ENCODE measurements around the gene CABLES1.
A peak's percentile ranks its signal among the peaks of the same experiment; 100 is the strongest.
"Not testable (repeated sequence)": the region's sequence is repeated elsewhere in the genome, so short reads cannot be mapped to it uniquely, and the experiment has no call there.

The CABLES1 gene, protein sequence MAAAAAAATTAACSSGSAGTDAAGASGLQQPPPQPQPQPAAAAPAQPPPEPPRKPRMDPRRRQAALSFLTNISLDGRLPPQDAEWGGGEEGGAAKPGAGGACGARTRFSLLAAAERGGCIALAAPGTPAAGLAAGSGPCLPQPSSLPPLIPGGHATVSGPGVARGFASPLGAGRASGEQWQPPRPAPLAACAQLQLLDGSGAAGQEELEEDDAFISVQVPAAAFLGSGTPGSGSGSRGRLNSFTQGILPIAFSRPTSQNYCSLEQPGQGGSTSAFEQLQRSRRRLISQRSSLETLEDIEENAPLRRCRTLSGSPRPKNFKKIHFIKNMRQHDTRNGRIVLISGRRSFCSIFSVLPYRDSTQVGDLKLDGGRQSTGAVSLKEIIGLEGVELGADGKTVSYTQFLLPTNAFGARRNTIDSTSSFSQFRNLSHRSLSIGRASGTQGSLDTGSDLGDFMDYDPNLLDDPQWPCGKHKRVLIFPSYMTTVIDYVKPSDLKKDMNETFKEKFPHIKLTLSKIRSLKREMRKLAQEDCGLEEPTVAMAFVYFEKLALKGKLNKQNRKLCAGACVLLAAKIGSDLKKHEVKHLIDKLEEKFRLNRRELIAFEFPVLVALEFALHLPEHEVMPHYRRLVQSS

DNA sequence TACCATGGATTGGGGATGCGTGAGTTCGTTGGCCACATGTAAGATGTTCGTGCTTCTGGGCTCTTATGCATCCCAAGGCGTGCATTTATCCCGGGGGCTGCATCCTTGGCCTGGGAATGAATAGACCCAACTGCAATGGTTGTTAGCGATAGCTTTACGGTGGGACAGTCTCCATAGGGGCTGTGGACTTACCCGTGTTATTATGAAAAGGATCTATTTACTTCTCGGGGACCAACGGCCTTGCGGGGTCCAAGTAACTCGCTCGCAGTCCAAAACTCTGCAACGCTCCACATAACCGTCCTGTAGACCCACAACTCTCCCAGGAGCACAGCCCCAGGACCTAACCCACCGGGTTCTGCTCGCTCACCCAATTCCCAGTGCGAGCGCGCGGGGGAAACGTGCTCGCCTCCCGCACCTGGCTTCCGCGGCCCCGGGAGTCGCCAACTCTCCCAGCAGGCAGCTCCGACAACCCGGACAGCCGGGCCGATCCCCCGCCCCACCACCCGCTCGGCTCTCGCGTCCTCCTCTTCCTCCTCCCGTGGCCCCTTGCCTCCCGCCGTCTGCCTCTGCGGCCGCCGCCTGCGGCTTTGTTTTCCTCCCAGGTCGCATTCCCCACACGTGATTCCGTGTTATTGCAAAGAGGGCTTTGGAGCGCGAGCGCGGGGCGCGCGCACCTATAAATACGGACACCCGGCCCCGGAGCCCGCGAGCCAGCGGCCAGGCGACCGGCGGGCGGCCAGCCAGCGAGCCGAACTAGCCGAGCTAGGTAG, at the start of gene CABLES1:
TSS of gene CABLES1 (plus strand) at position 706 of the 770 bp plus-strand sequence. CDS start 278 bp downstream, outside the sequence.
- DNase-seq, result peak; percentile 86

DNA sequence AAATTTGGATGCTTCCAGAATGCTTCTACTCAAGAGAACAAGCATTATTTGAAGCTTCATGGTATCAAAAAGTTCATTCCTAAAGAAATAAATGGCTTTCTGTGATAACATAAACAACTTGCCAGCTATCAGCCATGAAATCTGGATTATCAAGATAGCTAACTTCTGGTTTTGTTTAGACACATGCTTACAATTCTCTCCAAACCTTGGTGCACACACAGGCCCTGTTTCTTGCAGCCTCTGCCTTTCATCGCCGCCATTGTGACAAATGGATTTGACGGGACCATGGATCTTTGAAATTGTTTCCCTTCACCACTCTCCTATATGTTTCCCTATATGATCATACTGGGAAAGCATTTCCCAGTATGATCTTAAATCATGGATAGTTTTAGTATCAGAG, 47.9 kb upstream of the CABLES1 start:
- no peak for DNase-seq

DNA sequence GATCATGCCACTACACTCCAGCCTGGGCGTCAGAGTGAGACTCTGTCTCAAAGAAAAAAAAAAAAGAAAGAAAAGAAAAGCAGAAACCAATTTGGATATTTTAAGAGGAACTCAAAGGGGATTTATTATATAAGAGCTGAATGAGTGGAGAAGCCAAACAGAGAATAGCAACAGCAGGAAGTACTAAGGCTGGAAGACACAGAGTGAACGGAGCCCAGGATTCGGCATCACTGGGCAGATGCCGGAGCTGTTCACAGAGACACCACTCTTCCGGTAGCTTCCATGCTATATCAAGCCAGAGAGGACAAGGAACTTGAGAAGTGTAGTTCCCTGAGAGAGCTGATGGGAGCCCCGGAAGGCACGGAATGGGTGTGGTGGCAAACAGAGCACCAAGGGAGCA, 47.0 kb upstream of the CABLES1 start:
- no peak for DNase-seq

DNA sequence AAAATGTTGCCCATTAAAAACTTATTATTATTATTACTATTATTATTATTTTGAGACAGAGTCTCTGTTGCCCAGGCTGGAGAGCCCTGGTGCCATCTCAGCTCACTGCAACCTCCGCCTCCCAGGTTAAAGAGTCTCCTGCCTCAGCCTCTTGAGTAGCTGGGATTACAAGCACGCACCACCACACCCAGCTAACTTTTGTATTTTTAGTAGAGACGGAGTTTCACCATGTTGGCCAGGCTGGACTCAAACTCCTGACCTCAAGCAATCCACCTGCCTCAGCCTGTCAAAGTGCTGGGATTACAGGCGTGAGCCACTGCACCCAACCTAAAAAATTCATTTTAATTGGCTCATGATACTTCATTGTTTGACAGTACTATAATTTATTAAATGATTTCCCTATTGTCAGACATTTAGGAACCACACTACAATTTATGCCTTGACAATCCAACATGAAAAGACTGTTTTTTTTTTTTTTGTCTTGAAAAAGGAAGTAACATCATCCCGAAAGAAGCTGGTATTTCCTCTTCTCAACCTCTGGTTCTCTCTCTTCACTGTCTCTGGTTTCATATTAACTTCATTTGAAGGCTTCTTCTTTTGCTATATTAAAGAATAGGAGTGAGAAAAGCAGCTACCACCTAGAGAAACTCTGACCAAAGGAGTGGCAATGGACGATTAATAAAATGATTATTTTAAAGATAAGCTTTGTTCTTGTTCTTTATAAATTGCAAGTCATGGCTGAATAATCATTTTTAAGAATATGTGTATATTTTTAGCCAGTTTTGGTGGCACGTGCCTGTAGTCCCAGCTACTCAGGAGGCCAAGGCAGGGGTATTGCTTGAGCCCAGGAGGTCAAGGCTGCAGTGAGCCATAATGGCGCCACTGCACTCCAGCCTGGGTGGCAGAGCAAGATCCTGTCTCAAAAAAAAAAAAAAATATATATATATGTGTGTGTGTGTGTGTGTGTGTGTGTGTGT, 44.0 kb upstream of the CABLES1 start:
- DNase-seq, result not testable (repeated sequence)

DNA sequence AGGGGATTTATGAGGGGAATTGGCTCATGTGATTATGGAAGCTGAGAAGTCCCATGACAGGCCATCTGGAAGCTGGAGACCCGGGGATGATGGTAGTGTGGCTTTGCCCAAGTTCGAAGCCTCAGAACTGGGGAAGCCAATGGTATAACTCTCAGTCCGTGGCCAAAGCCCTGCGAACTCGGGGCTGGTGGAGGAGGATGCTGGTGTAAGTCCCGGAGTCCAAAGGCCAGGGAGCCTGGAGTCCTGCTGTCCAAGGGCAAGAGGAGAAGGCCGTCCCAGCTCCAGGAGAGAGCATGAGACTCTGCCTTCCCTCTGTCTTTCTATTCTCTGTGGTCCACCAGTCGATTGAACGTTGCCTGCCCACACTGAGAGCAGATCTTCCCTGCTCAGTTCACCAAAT, 43.2 kb upstream of the CABLES1 start:
- DNase-seq, result no peak

DNA sequence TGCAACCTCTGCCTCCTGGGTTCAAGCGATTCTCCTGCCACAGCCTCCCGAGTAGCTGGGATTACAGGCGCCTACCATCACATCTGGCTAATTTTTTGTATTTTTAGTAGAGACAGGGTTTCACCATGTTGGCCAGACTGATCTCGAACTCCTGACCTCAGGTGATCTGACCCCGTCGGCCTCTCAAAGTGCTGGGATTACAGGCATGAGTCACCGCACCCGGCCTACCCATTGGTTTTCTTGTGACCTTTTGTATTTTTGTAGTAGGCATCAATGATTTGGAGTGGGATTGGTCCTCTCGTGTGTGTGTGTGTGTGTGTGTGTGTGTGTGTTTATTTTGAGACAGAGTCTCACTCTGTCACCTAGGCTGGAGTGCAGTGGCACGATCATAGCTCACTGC, 42.2 kb upstream of the CABLES1 start:
- not testable (repeated sequence) for DNase-seq

DNA sequence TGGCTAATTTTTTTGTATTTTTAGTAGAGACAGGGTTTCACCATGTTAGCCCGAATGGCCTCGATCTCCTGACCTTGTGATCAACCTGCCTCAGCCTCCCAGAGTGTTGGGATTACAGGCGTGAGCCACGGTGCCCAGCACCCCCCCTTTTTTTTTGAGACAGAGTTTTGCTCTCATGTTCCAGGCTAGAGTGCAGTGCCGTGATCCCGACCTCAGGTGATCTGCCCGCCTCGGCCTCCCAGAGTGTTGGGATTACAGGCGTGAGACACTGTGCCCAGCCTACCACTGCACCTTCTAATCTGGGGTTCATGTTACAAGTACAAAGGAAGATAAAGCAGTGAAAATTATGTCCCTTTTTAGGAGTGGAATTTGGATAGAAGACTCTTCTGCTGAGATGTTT, 41.5 kb upstream of the CABLES1 start:
- DNase-seq, result no peak

DNA sequence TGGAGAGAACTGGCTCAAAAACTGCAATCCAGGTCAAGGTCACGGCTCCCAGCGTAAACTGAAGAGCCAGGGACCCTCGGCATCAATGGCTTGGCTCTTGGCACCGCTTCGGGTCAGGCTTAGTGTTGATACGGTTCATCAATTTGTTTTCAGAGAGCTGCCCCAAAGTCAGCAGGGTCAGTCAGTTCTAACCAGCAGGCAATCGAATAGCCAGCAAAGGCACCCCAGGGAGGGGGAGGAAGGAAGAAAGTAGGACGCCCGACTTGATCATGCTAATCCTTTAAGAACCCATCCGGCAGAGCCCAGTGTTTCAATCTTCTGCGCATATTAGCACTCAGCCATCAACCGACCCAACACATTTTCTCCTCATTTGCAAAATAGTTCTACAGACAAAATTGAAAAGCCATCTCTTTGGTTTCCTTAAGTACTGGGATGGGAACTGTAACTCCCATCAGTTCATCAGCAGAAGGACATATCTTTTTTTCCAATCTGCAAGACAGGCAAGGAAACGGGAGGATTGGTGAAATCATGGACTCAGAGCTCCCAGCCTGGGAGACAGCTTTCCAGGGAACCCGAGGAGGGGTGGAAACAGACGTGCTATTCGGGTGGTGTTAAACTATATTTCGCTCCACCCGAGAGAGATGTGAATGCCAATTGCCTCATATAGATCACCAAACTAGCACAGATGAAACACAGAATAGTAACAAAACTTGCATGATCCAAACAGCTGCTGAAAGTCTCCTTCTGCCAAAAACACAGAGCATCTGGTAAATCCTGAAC, 40.7 kb upstream of the CABLES1 start:
- DNase-seq, result no peak

DNA sequence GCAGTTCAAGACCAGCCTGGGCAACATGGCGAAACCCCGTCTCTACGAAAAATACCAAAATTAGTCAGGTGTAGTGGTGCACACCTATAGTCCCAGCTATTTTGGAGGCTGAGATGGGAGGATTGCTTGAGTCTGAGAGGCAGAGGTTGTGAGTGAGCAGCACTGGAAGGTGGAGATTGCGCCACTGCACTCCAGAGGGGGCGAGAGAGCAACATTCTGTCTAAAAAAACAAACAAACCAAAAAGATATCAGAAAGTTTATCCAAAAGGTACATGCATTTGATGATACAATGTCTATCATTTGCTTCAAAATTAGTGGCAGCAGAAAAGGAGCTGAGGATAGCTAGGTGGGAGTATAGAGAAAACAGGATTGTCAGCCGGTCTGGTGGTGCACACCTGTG, 39.8 kb upstream of the CABLES1 start:
- no peak for DNase-seq

DNA sequence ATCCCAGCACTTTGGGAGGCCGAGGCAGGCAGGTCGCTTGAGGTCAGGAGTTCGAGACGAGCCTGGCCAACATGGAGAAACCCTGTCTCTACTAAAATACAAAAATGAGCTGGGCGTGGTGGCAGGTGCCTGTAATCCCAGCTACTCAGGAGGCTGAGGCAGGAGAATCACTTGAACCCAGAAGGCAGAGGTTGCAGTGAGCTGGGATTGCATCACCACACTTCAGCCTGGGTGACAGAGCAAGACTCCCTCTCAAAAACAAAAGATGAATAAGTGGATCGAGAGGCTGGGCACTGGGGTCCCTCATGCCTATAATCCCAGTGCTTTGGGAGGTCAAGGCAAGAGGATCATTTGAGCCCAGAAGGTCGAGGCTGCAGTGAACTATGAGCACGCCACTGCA, 38.3 kb upstream of the CABLES1 start:
- not testable (repeated sequence) for DNase-seq

DNA sequence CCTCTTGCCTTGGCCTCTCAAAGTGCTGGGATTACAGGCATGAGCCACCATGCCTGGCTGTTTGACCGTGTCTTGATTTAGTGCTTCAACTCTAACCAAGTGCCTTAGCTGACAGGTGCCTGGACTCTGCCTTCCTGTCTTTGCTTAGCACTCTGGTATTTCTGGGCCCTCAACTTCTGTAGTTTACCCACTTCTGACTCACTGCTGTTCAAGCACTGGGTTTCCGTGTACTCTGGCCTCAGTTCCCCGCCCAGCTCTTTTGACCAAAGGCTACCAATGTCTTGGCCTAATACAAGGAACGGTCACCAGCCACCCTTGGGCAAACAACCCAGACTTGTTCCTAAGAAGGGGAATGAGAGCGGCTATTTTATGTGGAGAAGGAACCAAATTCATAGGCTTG, 35.7 kb upstream of the CABLES1 start:
- DNase-seq, result peak; percentile 79

DNA sequence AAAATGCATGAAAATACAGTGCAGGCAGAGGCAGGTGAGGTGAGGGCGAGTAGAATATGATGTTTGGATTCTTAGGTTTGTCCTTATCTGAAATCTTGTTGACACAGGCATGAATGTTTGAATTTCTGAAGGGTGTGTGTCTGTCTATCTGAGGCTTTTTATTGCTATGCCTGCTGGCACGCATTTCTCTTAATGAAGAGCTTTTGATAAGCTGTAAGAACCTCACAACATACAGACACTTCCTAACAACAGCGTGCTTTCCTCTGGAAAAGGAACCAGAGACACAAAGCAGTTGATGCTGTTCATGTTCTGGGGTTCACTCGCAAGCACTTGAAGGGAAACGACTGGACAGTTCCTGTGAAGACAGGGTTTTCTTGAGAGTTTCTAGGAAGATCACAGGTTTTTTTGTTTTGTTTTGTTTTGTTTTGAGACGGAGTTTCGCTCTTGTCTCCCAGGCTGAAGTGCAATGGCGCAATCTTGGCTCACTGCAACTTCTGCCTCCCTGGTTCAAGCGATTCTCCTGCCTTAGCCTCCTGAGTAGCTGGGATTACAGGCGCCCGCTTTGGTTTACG, 33.3 kb upstream of the CABLES1 start:
- DNase-seq, result peak; percentile 53

DNA sequence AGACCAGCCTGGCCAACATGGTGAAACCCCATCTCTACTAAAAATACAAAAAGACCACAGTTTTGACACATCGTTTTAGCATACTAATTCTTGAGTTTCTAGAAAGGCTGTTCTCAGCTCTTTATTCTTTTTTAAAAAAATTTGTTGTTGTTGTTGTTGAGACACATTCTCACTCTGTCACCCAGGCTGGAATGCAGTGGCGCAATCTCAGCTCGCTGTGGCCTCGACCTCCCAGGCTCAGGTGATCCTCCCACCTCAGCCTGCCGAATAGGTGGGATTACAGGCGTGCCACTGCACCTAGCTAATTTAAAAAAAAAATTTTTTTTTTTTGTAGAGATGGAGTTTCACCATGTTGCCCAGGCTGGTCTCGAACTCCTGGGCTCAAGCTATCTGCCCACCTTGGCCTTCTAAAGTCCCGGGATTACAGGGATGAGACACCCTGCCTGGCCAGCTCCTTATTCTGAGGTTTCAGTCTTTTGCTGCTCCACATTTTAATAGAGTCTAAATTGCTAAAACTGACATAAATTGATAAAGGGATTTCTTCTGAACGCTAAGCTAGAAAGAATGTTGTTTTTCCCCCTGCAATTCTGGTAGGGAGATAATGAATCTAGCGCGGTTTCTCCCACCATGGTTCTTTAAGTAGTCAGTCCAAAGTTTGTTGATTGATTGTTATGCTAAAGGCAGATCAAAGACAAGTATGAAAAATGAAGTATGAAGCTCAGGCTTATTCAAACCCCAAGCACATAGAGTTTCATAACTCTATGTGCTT, 32.6 kb upstream of the CABLES1 start:
- DNase-seq, result no peak

DNA sequence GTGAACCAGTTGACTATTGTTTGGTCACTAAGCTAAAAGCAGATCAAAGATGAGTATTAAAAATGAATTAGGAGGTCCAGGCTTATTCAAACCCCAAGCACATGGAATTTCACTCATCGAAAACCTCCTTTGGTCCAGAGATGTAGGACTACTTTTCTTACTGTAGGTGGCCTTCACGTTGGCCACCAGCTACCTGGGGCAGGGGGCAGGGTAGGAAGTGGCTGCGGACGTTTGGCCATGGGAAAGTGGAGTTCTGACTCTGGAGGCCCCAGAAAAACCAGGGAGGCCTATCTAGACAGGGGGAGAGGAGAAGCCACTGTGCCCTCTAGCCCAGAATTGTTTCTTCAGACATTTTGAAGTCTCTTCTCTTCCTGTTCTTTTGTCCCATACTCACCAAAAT, 31.8 kb upstream of the CABLES1 start:
- DNase-seq, result no peak

DNA sequence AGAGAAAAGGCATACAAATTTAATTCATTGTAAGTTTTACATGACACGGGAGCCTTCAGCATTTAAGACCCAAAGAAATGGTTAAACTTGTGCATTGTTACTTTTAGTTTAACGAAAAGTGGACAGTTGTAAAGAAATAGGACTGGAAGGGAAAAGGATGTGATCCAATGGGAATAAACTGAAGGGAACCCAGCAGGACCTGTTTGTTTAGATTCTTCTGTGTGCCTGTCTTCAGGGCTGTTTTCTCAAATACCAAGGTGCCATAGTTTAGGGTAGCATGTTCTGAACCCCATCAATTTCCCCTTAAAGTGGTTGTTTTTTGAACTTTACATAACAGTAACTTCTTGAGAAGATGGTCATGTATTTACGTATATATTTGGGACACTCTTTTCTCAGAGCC, 30.3 kb upstream of the CABLES1 start:
- no peak for DNase-seq

DNA sequence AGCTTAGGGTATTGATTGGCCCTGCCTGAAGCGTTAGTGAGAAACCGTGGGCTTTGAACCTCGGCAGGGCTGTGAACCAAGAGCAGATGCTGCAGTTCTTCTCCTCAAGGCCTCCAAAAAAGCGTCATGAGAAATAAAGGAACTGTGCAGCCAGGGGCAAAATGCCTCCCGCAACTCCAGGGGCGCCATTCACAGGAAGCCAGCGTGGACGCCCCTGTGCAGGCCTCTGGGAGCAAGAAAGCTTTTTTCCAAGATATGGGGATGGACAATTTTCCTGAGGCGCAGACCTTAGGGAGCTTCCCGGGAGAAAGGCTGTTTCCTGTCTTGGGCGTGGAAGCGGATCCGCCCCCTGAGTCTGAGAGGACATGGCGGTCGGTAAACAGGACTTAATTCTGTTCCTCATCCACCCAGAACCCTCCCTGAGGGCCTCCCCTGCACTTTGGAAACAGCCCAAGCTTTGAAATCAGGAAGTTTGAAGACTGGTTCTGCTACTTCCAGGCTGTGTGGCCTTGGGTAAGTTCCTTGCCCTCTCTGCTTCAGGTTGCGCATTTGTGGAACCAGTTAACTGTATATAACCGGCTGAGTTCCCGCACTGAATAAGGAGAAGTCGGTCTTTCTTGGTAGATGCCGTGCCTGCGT, 29.6 kb upstream of the CABLES1 start:
- DNase-seq, result no peak

DNA sequence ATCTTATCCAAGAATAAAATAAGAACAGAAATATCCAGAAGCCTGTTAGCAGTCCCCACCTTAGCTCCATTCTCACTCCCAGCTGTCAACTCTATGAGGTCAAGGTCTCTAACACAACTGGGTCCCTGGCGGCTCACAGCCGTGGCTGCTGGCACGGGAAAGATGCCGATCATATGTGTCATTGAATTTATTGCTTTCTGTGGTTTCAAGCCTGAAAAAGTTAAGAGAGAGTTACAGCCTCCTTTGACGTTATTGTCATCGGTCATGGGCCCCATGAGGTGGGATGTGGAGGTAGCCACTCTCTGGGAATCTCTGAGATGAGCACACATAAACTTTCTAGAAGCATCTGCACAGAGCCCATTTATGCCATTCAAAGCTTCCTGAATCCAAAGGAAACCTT, 28.7 kb upstream of the CABLES1 start:
- peak; percentile 29 for DNase-seq

DNA sequence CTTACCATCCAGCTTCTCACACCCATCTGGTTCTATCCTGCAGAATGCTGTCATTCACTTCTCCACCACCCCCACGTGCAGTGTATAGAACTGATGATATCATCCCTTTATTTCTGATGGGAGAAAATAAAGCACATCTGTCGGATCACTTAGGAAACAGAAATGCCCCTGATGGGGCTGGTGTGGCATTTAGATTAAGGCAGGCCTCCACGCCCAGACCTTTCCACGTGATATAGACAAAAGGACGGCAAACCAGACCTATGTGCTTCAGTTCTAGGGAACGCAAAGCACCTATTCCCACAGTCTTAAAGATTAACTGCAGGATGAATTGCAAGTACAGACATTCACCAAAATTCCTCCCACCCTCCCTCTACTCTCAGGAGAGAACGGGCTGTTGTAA, 27.6 kb upstream of the CABLES1 start:
- no peak for DNase-seq

DNA sequence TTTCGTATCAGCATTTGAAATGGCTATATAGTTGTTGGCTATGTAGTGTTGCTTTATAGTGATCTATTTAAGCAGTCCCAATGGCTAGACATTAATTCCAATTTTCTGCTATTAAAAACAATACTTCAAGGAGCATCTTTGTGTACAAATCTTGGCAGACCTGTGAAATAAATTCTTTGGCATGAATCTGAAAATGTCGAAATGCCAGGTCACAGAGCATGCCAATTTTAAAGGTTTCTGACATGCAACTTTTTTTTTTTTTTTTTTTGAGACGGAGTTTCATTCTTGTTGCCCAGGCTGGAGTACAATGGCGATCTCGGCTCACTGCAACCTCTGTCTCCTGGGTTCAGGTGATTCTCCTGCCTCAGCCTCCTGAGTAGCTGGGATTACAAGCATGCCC, 26.8 kb upstream of the CABLES1 start:
- no peak for DNase-seq

DNA sequence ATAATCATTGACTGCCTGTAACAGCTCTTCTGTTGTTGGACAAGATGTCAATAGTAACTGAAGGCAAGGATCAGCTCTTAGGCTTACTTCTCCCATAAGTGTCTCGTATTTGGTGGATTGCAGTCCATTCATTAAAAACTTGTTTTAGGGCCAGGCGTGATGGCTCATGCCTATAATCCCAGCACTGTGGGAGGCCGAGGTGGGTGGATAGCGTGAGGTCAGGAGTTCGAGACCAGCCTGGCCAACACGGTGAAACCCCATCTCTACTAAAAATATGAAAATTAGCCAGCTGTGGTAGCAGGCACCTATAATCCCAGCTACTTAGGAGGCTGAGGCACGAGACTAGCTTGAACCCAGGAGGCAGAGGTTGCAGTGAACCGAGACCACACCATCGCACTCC, 26.1 kb upstream of the CABLES1 start:
- DNase-seq, result not testable (repeated sequence)

All from DMS53 (cell line).